Measurements from ENCODE around the gene UBE2L5.
A peak's percentile ranks its signal among the peaks of the same experiment; 100 is the strongest.

Gene UBE2L5

DNA sequence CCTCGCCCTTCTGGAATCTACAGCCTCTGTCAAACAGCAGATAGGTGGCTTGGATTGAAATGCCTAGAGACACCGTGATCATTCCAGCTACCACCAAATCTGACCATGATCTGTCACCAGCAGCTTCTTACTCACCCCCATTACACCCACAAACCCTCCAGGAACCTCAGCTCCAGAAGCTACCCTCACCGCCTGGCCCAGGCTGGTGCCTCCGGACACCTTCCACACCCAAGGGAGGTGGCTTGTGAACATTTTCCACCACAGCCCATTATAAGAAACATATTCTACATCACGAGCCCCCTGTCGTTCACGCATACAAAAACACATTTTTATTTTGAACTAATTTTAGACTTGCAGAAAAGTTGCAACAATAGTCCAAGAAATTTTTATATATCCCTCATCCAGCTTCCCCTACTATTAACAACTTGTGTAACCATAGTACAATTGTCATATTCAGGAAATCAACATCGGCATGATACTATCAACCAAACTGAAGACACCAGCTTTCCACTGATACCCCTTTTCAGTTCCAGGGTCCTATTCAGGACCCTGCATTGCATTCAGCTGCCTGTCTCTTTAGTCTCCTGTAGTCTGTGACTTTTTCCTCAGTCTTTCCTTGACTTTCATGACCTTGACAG is 15.4 kb upstream of the UBE2L5 start:
- no peak for DNase-seq

DNA sequence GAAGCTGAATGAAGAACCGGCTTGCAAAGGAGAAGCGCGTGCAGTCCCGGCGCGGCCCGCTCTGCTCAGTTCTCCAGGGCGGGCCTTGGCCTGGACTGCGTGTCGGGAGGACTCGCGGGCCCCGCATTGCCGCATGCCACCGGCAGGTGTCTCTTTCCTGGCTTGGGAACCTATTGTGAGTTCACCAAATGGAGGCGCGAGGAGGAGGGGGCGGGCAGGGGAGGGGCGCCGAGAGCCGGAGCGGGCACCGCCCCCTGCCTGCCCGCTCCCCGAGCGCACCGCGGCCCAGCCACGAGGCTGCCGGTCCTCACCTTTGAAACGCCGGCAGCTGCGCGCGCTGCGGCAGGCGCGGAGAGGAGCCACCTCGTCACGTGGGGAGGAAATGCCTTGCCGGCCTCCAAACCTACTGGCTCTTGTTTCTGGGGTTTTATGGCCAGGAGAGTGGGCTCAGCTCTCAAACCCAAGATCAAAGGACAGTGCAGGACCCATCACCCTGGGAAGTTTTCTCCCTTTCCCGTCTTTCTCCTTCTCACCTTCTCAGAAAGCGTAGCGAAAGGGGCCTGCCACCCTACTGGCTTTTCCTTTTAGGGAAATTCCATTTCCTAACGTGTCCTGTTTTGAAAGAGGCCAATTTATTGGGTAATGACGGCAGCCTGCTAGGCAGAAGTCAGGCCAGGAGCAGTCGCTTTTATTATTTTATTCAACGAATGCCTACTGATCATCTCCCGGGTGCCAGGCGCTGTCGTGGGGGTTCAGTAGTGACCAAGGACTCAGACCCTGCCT is 13.8 kb upstream of the UBE2L5 start:
- peak; percentile 88 for DNase-seq

DNA sequence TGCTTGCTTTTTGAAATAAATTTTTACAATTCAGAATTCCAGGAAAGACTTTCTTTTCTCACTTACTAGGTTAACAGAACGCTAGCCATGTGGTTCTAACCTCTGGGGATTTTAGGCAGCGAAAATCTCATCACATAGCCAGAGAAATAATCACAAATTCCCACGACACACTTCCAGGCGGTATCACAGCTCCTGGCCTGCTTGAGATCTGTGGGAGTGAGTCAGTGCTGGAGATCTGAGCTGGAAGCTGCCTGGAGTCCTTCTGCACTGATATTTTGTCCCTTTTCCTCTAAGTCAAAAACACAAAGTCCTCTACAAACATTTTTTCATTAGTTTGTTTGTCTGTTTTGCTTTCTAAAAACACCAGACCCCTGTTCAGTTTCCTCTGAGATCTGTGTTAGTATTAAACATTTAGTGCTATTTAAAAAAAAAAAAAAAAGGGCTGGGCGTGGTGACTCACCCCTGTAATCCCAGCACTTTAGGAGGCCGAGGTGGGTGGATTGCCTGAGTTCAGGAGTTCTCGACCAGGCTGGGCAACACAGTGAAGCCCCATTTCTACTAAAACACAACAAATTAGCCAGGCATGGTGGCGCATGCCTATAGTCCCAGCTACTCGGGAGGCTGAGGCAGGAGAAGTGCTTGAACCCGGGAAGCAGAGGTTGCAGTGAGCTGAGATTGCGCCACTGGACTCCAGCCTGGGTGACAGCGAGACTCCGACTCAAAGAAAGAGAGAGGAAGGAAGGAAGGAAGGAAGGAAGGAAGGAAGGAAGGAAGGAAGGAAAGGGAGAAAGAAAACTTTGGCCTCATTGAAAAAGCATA is 12.2 kb upstream of the UBE2L5 start:
- DNase-seq = no peak

GRCh38 chr13:30410705-30411125 is 11.6 kb upstream of the UBE2L5 start:
- no peak for DNase-seq

DNA sequence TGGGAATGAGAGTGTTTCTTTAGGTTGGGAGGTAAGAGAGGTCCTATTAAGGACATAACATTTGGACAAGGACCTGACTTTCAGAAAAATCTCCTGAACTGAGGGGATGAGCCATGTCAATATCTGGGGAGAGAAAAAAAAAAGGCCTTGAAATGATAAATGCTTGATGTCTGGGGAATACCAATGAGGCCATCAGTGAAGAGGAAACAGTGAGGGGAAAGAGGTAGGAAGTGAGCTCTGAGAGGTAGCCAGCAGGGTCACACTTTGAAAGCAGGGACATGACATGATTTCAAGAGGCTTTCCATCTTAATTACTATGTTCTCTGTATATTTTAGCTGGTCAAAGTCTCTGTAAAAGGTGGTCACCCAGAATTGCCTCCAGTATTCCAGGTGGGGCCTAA is 9.9 kb upstream of the UBE2L5 start:
- DNase-seq = no peak

- DNase-seq = no peak
These were observed 8.5 kb upstream of the UBE2L5 start for GRCh38 chr13:30413842-30414241.

- no peak for DNase-seq
These were observed 6.8 kb upstream of the UBE2L5 start for GRCh38 chr13:30415430-30416030.

DNA sequence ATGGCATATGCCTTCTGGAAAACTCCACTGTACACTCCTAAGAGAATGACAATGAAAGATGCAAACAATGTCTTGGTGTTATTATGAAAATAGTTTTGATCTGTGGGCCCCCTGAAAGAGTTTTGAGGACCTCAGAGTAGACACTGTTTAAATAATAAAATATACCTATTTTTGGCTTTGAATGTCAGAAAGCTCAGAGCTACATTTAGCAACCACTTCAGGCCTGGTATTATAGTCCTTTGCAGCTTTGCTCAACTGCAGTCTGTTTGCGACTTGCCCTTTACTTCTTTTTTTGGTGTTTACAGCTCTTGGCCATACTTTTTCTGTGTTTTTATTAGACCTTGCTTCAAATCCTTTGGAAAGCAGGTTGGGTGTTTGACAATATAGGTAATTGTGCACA is 5.8 kb upstream of the UBE2L5 start:
- DNase-seq = no peak

GRCh38 chr13:30418075-30418716 is 4.1 kb upstream of the UBE2L5 start:
- no peak for DNase-seq

- DNase-seq = no peak
These were observed 3.4 kb upstream of the UBE2L5 start for GRCh38 chr13:30418717-30419459.

DNA sequence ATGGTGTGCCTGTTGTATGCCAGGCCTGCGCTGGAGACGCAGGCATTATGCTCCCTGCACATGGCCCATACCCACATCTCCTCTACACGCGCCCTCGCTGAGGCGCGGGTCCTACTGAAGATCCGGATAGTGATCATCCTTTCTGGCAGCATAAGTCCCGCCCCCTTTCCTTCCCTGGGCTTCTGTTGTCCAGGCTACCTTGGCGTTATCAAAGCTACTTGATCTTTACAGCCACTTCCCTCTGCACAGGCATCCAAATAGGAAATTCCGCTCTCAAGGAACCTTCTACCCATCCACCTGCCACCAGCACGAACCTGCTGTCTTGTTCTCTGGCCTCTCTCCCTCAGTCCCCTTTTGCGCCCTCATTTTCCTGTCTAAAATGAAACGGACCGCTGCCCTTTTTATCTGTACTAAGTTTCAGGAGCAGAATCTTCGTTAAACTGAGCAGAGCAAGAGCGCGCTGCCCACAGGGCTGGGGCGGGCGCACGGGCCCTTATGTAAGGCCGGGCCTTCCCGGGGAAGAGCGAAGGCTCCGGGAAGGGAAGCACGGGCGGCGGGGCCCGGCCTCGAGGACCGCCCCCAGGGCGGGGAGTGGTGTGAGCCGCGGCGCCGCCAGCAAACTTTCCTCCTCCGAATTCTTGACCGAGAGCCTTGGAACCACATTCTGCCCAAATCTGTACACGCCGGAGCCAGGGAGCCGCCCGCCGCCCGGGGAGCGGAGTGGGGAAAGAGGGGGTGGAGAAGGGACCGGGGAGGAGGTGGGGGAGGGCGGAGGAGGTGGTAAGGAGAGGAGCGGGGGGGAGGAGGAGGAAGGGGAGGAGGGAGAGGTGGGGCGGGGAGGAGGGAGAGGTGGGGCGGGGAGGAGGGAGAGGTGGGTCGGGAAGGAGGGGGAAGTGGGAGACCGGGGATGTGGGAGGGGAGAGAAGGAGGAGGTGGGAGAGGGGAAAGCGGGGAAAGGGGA is 920 bp upstream of the UBE2L5 start:
- DNase-seq = peak; percentile 15

- no peak for DNase-seq
These were observed 1.6 kb downstream of the UBE2L5 start for GRCh38 chr13:30423891-30424290.

- DNase-seq = no peak
These were observed 6.9 kb downstream of the UBE2L5 start for GRCh38 chr13:30429235-30429634.

GRCh38 chr13:30429721-30430694 is 7.7 kb downstream of the UBE2L5 start:
- DNase-seq = no peak

- no peak for DNase-seq
These were observed 9.1 kb downstream of the UBE2L5 start for GRCh38 chr13:30431269-30431940.

DNA sequence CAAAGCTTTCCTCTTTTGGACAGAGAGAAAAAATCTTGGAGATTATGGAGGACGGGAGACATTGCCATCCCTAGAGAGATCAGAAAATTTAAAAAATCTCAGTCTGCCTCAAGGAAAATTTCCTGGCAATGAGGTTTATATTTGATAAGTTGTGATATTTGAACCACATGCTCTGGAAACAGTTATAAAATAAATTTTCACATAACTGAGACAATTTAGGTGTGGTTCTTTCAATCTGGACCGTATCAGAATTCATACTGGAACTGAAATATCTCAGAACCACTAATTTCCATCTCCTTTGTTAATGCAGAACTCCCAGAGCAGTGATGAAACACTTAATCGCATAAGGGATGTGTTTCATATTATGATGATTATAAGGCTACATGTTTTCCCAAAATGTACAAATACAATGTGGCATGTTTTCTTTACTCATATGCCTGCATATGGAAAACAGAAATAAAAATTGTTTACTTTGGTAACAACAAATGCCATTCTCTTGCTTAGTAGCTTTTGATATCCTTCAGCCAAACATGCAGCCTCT is 13.7 kb downstream of the UBE2L5 start:
- DNase-seq = no peak

DNA sequence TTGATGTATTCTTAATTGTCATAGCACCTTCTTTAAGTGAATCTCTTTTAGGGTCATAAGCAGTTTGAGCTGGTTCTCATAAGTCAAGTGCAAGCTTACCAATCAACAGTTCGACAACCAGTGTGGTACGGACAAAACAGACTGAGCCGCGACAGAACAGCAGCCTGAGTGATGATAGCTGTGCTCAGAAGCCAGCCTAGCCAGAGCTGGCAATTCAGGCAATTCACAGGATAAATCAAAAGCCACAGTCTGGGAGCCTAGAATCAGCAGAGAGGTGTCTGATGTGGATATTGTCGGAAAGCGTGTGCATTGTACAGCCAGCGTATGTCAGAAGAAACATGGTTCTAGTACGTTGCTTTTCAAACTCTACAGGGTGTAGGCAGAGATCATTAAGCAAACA is 14.9 kb downstream of the UBE2L5 start:
- DNase-seq = no peak

DNA sequence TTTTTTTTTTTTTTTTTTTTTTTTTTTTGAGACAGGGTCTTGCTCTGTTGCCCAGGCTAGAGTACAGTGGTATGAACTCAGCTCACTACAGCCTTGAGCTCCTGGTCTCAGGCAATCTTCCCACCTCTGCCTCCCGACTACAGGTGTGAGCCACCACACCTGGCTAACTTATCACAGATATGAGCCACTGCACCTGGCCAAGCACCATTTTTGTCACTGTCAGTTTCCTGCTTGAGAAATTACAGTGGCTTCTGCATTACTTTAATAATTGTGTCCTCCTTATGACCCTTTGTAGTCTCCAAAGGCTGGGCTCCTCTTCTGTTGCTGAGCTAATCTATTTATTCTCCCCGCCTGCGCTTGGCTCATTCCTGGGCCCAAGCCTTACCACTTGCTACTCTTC is 16.0 kb downstream of the UBE2L5 start:
- DNase-seq = no peak

All from activated gamma-delta T cell treated with Interleukin-2 at 50 U/mL for 16 hours (primary cell).